SH-SY5Y (cell line): ENCODE results near the gene TTC39C.

ENCODE experiments used
- GATA2 ChIP-seq: IDR thresholded peaks from 2 replicates; pipeline ENCODE4 v1.6.1; 2011; ENCODE audit warnings: mild to moderate bottlenecking, low read depth, low read length
- GATA3 ChIP-seq: IDR thresholded peaks from 2 replicates; pipeline ENCODE4 v1.6.1; 2011; ENCODE audit warnings: low read depth, mild to moderate bottlenecking, low read length, moderate library complexity

DNA sequence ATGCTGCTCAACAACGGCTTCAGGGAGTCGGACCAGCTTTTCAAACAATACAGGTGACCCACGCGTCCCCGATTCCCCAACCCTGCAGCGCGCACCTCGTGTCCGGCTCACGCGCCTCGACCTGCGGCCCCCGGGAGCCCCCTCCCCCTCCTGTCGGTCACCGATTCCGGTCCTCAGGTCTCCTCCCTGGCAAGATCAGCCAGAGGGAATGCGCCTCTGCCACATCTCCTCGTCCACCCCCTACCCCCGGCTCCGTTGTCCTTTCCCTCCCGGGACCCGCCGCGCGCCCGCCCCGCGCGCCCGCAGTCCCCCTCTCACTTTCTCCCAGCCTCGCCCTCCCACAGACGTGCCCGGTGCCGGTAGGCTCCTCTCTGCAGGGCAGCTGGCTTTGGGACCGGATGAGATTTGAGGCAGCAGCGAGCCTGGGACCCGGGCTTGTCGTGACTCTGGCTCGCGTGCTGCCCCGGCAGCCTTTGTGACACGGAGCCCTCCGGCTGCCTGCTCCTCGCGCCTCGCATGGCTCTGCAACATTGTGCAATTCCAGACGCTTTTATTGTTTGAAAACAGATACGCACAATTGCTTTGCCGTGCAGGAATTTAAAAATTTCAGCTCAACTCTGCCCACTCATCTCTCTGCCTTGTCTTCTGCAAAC, 558 bp downstream of the TTC39C start:
- TF ChIP-seq GATA2, result no peak
- no peak for TF ChIP-seq GATA3
